SK-N-SH (cell line): ENCODE results near the gene FRMD4B. TPM values are rescaled to one million over a fixed set of nuclear protein-coding genes. Genes with fewer than 3 reads are reported as not detected.
A peak's percentile ranks its signal among the peaks of the same experiment; 100 is the strongest.

Experiments used
- CTCF ChIA-PET: fragments of 300-600, 350-600 bp; formaldehyde crosslinking; extraction: SDS; loops from one replicate; lab custom pipeline; 2021; lab: Yijun Ruan, JAX
- POLR2A ChIA-PET: fragments of 350-600 bp; sonication (Branson Sonifier 250); formaldehyde crosslinking; extraction: SDS; loops from one replicate; lab custom pipeline; 2020; ENCODE audit warnings: antibody characterized with exemption, inconsistent platforms; lab: Yijun Ruan, JAX
- DNase-seq: peaks from one replicate; pipeline ENCODE4 v3.0.0; 2012
- H2AFZ ChIP-seq: fragments of 200-600 bp; sonication (generic); 2 replicates; pipeline ENCODE4 v1.8.1; 2016; ENCODE audit warnings: antibody characterized with exemption, mild to moderate bottlenecking, low read depth
- H3F3A ChIP-seq: fragments of 200-600 bp; sonication (generic); replicated peaks from 2 replicates; pipeline ENCODE3; 2016; ENCODE audit warnings: antibody characterized with exemption, mild to moderate bottlenecking; ENCODE audit not compliant: insufficient read depth
- H3K27ac ChIP-seq, 2 experiments: fragments of 200-500 bp in 1 of 2; fragments of 200-600 bp in 1 of 2; sonication (Bioruptor generic) in 1 of 2; sonication (generic), shearing (Covaris generic) in 1 of 2; 2 replicates each; pipeline versions ENCODE4 v1.5.1 to v1.6.1; 2014 to 2016; ENCODE audit warnings: low read depth in 2 of 2, inconsistent platforms in 1 of 2, low read length in 1 of 2, mild to moderate bottlenecking in 1 of 2, mixed read lengths in 1 of 2
- H3K27me3 ChIP-seq: fragments of 200-600 bp; sonication (generic), shearing (Covaris generic); 2 replicates; pipeline ENCODE4 v1.6.1; 2016; ENCODE audit warnings: mixed run types; ENCODE audit not compliant: insufficient read depth
- H3K36me3 ChIP-seq, 2 experiments: fragments of 200-500 bp in 1 of 2; fragments of 200-600 bp in 1 of 2; sonication (Bioruptor generic) in 1 of 2; sonication (generic) in 1 of 2; replicated peaks in 1 of 2; 2 replicates each; pipeline versions ENCODE3 to v1.5.1; 2014 to 2016; ENCODE audit warnings: low read length in 1 of 2, mild to moderate bottlenecking in 1 of 2; ENCODE audit not compliant: insufficient read depth in 2 of 2, control insufficient read depth in 1 of 2
- H3K4me1 ChIP-seq, 2 experiments: fragments of 200-500 bp in 1 of 2; fragments of 200-600 bp in 1 of 2; sonication (Bioruptor generic) in 1 of 2; sonication (generic), shearing (Covaris generic) in 1 of 2; 2 replicates each; pipeline versions ENCODE4 v1.5.1 to v1.6.1; 2014 to 2016; ENCODE audit warnings: low read depth in 1 of 2, low read length in 1 of 2, mixed run types in 1 of 2; ENCODE audit not compliant: insufficient read depth in 2 of 2, control insufficient read depth in 1 of 2
- H3K4me2 ChIP-seq: fragments of 200-600 bp; sonication (generic), shearing (Covaris generic); 2 replicates; pipeline ENCODE4 v1.6.1; 2017; ENCODE audit warnings: mixed run types
- H3K4me3 ChIP-seq, 2 experiments: fragments of 200-500 bp in 1 of 2; fragments of 200-600 bp in 1 of 2; sonication (Bioruptor generic) in 1 of 2; sonication (generic), shearing (Covaris generic) in 1 of 2; 2 replicates each; pipeline versions ENCODE4 v1.5.1 to v1.8.1; 2014 to 2016; ENCODE audit warnings: low read depth in 2 of 2, inconsistent platforms in 1 of 2, low read length in 1 of 2, mild to moderate bottlenecking in 1 of 2, mixed read lengths in 1 of 2, moderate library complexity in 1 of 2
- H3K79me2 ChIP-seq: fragments of 200-600 bp; sonication (generic); 2 replicates; pipeline ENCODE4 v1.8.1; 2017; ENCODE audit warnings: mild to moderate bottlenecking; ENCODE audit not compliant: insufficient read depth
- H3K9ac ChIP-seq: fragments of 200-600 bp; sonication (generic); 2 replicates; pipeline ENCODE4 v1.6.1; 2017; ENCODE audit warnings: mixed run types
- H3K9me2 ChIP-seq: fragments of 200-600 bp; sonication (generic); 2 replicates; pipeline ENCODE4 v1.6.1; 2017; ENCODE audit warnings: mixed run types
- H3K9me3 ChIP-seq: fragments of 200-600 bp; sonication (generic); 2 replicates; pipeline ENCODE4 v1.6.1; 2017; ENCODE audit warnings: mixed run types, mild to moderate bottlenecking, moderate library complexity
- H4K20me1 ChIP-seq: fragments of 200-600 bp; sonication (generic); 2 replicates; pipeline ENCODE4 v1.6.1; 2017; ENCODE audit warnings: mild to moderate bottlenecking, mixed run types; ENCODE audit not compliant: insufficient read depth
- CHD2 ChIP-seq: fragments of 150-350 bp; IDR thresholded peaks from 2 replicates; pipeline ENCODE4 v1.6.1; 2018; ENCODE audit warnings: low read length; ENCODE audit not compliant: partially characterized antibody
- CTCF ChIP-seq: fragments of 200-600 bp; sonication (generic); IDR thresholded peaks from 2 replicates; pipeline ENCODE4 v1.6.1; 2017; ENCODE audit warnings: antibody characterized with exemption, mild to moderate bottlenecking, moderate library complexity
- FOXM1 ChIP-seq: IDR thresholded peaks from 2 replicates; pipeline ENCODE4 v1.4.0; 2012; ENCODE audit warnings: low read depth, mild to moderate bottlenecking
- GABPA ChIP-seq: IDR thresholded peaks from 2 replicates; pipeline ENCODE4 v1.4.0; 2012; ENCODE audit warnings: low read depth, mild to moderate bottlenecking
- GATA2 ChIP-seq: sonication (generic); formaldehyde crosslinking; IDR thresholded peaks from 2 replicates; pipeline ENCODE4 v1.5.0; 2020; ENCODE audit warnings: mild to moderate bottlenecking, missing genetic modification reagents
- JUND ChIP-seq: IDR thresholded peaks from 2 replicates; pipeline ENCODE4 v1.4.0; 2012
- NFIC ChIP-seq: IDR thresholded peaks from 2 replicates; pipeline ENCODE4 v1.4.0; 2012; ENCODE audit warnings: borderline replicate concordance
- RCOR1 ChIP-seq: fragments of 150-350 bp; IDR thresholded peaks from 2 replicates; pipeline ENCODE4 v1.6.1; 2017; ENCODE audit warnings: antibody characterized with exemption, low read length
- REST ChIP-seq: IDR thresholded peaks from 2 replicates; pipeline ENCODE4 v1.6.1; 2012; ENCODE audit warnings: mild to moderate bottlenecking, low read depth, low read length, moderate library complexity
- RFX5 ChIP-seq: IDR thresholded peaks from 2 replicates; pipeline ENCODE4 v1.6.1; 2012; ENCODE audit warnings: mild to moderate bottlenecking, improper control_type of control experiment, low read length
- SIN3A ChIP-seq: IDR thresholded peaks from 2 replicates; pipeline ENCODE4 v1.6.1; 2012; ENCODE audit warnings: low read depth, mild to moderate bottlenecking, low read length, moderate library complexity, borderline replicate concordance
- TCF12 ChIP-seq: IDR thresholded peaks from 2 replicates; pipeline ENCODE4 v1.4.0; 2012
- USF1 ChIP-seq: IDR thresholded peaks from 2 replicates; pipeline ENCODE4 v1.4.0; 2012; ENCODE audit warnings: low read depth, borderline replicate concordance
- USF2 ChIP-seq: fragments of 150-350 bp; IDR thresholded peaks from 2 replicates; pipeline ENCODE4 v1.6.1; 2017; ENCODE audit warnings: antibody characterized with exemption, low read length, low read depth, borderline replicate concordance
- YY1 ChIP-seq: IDR thresholded peaks from 2 replicates; pipeline ENCODE4 v1.4.0; 2012; ENCODE audit warnings: low read depth, mild to moderate bottlenecking
- WGBS: methylation state at CpG from one replicate; pipeline ENCODE4 v1.1.6; 2017; ENCODE audit warnings: low lambda C conversion rate; 5-methylcytosine and 5-hydroxymethylcytosine counted together
- polyA plus RNA-seq, 3 experiments: library from polyadenylated mRNA; depleted of rRNA; stranded (reverse); fragments of >200 nt; gene quantifications; 2 replicates each; pipeline ENCODE4 v1.2.3, GENCODE V29; 2012
- TF ChIP-seq, protein P1 (sequence below): IDR thresholded peaks from 2 replicates; pipeline ENCODE4 v1.4.0; 2012; ENCODE audit warnings: low read depth, borderline replicate concordance
- TF ChIP-seq, protein P2 (sequence below): IDR thresholded peaks from 2 replicates; pipeline ENCODE4 v1.4.0; 2012; ENCODE audit warnings: low read depth

FRMD4B gene
- polyA plus RNA-seq, 1 of the 3 experiments (the other 2 are of a cell fraction), result 0.53 TPM

DNA sequence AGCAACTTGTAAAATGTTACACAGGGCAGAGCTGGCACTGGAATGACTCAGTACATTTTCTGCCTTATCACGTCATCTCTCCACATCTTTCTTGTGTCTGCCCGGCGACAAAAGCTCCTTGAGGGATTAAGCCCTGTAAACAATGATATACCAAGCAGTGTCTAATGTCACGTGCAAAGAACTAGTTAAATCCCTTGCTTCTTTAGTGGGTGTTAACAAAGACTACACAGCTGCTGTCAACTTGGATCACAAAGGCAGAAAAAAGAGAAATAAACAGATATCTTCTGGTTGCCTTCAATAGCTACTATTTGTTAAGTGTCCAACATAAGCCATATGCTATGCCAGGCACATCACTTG is 48.1 kb upstream of the FRMD4B start (continued):
- TF ChIP-seq USF1, result no peak
- peak; percentile 35 for TF ChIP-seq GATA2 (CRISPR knock-in tag)
- no peak; the same call in 1 of the 2 replicates for TF ChIP-seq JUND
- TF ChIP-seq CTCF, result no peak
- TF ChIP-seq RFX5, result peak; percentile 68; the same call in 1 of the 2 replicates
- TF ChIP-seq, all 33 proteins: peak for 6

- POLR2A ChIA-PET, result interaction anchor here (1.0 kb wide), 1 partner anchor 18 kb away, joined by 3 read pairs; no protein-coding TSS in a partner anchor
- no peaks in the 10 kb centered on the region for H3K36me3 ChIP-seq
Observed at GRCh38 chr3:69433121-69433968, 47.5 kb upstream of the FRMD4B start.

More at GRCh38 chr3:69433121-69433968, 47.5 kb upstream of the FRMD4B start:
- DNase-seq, result no peak
- H3K4me1 ChIP-seq, result peaks cover 7 to 12% of the 10 kb centered on the region in 2 experiments; a peak in 3 of 4 replicates
- no peak overlapping the region; a peak in 1 of 4 replicates for H3K27ac ChIP-seq
- no peaks in the 10 kb centered on the region for H3F3A ChIP-seq
- H2AFZ ChIP-seq, result peak overlapping the region; percentile 46; the same call in 1 of the 2 replicates
- no peak overlapping the region for H3K4me3 ChIP-seq
- H4K20me1 ChIP-seq, result no peaks in the 10 kb centered on the region
- TF ChIP-seq REST (no peak), GATA2 (CRISPR knock-in tag) (no peak), YY1 (no peak), CHD2 (no peak), RFX5 (no peak), NFIC (no peak), USF2 (no peak), USF1 (no peak), RCOR1 (no peak), FOXM1 (no peak), TCF12 (no peak), SIN3A (no peak), GABPA (no peak)
- TF ChIP-seq, protein P1, sequence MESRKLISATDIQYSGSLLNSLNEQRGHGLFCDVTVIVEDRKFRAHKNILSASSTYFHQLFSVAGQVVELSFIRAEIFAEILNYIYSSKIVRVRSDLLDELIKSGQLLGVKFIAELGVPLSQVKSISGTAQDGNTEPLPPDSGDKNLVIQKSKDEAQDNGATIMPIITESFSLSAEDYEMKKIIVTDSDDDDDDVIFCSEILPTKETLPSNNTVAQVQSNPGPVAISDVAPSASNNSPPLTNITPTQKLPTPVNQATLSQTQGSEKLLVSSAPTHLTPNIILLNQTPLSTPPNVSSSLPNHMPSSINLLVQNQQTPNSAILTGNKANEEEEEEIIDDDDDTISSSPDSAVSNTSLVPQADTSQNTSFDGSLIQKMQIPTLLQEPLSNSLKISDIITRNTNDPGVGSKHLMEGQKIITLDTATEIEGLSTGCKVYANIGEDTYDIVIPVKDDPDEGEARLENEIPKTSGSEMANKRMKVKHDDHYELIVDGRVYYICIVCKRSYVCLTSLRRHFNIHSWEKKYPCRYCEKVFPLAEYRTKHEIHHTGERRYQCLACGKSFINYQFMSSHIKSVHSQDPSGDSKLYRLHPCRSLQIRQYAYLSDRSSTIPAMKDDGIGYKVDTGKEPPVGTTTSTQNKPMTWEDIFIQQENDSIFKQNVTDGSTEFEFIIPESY, result no peak
- TF ChIP-seq, protein P2, sequence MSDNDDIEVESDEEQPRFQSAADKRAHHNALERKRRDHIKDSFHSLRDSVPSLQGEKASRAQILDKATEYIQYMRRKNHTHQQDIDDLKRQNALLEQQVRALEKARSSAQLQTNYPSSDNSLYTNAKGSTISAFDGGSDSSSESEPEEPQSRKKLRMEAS, result no peak
- H3K9ac ChIP-seq, result no peak overlapping the region
- CTCF ChIA-PET, result interaction anchor here (1.0 to 2.0 kb wide), 7 partner anchors 8 to 313 kb away, joined by 3 to 8 read pairs (median 4); no protein-coding TSS in a partner anchor
- WGBS, result 90% methylated on average over 5 of the region's 6 CpGs
- H3K9me3 ChIP-seq, result no peaks in the 10 kb centered on the region
- H3K27me3 ChIP-seq, result no peaks in the 10 kb centered on the region
- H3K9me2 ChIP-seq, result no peaks in the 10 kb centered on the region
- H3K4me2 ChIP-seq, result peak overlapping the region; percentile 16; the same call in 1 of the 2 replicates
- H3K79me2 ChIP-seq, result no peaks in the 10 kb centered on the region
